Measurements from ENCODE around the gene FAM177A1. TPM values are rescaled to one million over a fixed set of nuclear protein-coding genes. Genes with fewer than 3 reads are reported as not detected.

The FAM177A1 gene
- total RNA-seq, 2 donors from 2014 or later = 58.1 to 61.8 TPM

DNA sequence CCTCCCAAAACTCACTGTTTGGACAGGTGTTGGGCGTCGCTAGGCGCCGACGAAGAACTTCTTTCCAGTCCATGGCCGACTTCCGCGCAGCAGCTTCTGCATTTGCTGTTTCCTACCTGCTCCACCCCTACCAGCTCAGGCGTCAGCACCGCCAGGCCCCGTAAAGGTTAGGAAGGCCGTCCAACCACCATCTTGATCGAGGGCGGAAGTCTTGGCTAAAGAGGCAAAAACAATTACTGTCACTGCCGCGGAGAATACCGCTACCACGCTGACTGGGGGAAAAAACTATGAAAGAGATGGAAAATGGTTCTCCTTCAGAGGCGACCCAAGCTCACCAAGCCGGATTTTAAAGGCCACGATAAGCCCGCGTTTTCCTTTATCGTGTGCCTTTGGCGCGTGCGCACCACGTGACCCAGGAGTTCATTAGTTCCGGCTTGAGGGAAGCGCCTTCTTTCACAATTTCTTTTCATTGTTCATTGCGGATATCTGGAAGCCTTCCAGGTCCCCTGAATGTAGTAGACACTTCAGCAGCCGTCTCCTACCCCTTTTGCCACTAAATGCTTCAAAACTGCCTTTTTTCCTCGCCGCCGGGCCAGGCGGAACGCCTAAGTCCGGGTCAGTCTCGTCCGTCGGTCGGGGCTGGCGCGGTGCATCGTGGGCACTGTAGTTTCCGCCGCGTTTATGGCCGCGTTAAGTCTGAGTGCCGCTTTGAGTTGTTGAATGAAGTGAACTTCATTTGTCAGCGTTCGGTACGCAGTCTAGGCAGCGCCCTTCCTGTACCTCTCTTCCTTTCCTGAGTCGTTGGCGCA lies 76.0 kb downstream of the FAM177A1 start, which contains the start of the genes PPP2R3C and PRORP:
PPP2R3C (minus strand) TSS at position 104 of the 809 bp plus-strand sequence; CDS start at position 73, 31 bp downstream.
PRORP (plus strand) TSS at position 666 of the 809 bp plus-strand sequence. CDS start 694 bp downstream, outside the sequence.
- Histone ChIP-seq H3K27me3 (no peaks in the 10 kb centered on the region), H3K4me3 (peak within 1 kb of the TSS; percentile 65 to 73), H3K9me3 (no peaks in the 10 kb centered on the region), H3K36me3 (no peaks in the 10 kb centered on the region), H3K27ac (peak within 1 kb of the TSS; percentile 94), H3K4me1 (peaks cover 0 to 20% of the 10 kb centered on the region in 2 donors)
- TF ChIP-seq, protein P1, sequence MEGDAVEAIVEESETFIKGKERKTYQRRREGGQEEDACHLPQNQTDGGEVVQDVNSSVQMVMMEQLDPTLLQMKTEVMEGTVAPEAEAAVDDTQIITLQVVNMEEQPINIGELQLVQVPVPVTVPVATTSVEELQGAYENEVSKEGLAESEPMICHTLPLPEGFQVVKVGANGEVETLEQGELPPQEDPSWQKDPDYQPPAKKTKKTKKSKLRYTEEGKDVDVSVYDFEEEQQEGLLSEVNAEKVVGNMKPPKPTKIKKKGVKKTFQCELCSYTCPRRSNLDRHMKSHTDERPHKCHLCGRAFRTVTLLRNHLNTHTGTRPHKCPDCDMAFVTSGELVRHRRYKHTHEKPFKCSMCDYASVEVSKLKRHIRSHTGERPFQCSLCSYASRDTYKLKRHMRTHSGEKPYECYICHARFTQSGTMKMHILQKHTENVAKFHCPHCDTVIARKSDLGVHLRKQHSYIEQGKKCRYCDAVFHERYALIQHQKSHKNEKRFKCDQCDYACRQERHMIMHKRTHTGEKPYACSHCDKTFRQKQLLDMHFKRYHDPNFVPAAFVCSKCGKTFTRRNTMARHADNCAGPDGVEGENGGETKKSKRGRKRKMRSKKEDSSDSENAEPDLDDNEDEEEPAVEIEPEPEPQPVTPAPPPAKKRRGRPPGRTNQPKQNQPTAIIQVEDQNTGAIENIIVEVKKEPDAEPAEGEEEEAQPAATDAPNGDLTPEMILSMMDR (IDR thresholded peaks at IDR 0.05) = no peak
- DNase-seq (ENCODE audit: low spot score) = peak; percentile 92

DNA sequence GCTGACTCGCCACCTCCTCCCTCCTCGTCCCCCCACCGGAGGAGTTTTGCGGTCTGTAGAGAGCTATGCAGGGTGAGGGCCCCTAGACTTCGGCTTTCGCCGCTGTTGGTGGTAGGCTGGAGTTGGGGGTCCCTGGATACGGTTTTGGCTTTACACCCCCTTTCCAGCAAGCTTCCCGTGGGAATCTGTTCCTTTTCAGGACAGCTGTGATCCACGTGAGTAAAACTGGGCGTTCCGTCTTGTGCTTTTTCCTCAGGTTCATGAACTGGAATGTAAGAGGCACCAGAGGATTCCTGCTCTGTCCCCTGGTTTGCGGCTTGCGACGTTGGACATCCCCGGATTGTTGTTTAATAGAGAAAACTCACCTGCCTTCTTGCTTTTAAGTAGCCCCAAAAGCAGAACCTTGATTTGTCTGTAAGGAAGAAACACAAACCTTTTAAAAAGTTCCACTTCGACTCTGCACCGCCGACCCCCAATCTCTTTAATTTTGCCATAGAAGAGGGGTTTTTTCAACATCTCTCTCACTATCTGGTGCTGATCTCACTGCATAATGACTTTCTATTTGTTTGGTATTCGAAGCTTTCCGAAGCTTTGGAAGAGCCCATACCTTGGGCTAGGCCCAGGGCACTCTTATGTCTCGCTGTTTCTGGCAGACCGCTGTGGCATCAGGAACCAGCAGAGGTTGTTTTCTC lies 76.8 kb downstream of the FAM177A1 start:
- DNase-seq (ENCODE audit: low spot score) = no peak
- Histone ChIP-seq H3K27me3 (no peaks in the 10 kb centered on the region), H3K36me3 (no peaks in the 10 kb centered on the region), H3K27ac (peak overlapping the region; percentile 94), H3K4me1 (peaks cover 0 to 20% of the 10 kb centered on the region in 2 donors), H3K4me3 (peak overlapping the region; percentile 65 to 73), H3K9me3 (no peaks in the 10 kb centered on the region)
- TF ChIP-seq, protein P1 (IDR thresholded peaks at IDR 0.05) = no peak

DNA sequence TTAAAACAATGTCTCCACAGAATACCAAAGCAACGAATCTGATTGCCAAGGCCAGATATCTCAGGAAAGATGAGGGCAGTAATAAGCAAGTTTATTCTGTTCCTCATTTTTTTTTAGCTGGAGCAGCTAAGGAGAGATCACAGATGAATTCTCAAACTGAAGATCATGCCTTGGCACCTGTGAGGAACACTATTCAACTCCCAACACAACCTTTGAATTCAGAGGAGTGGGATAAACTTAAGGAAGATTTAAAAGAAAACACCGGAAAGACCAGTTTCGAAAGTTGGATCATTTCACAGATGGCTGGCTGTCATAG lies 77.3 kb downstream of the FAM177A1 start:
- H3K27ac ChIP-seq = peak overlapping the region; percentile 94
- H3K4me3 ChIP-seq = peak overlapping the region; percentile 65 to 73
- H3K9me3 ChIP-seq = no peaks in the 10 kb centered on the region
- H3K27me3 ChIP-seq = no peaks in the 10 kb centered on the region
- H3K36me3 ChIP-seq = no peaks in the 10 kb centered on the region
- TF ChIP-seq, protein P1 (IDR thresholded peaks at IDR 0.05) = no peak
- no peak for DNase-seq (ENCODE audit: low spot score)
- H3K4me1 ChIP-seq = peaks cover 0 to 20% of the 10 kb centered on the region in 2 donors

DNA sequence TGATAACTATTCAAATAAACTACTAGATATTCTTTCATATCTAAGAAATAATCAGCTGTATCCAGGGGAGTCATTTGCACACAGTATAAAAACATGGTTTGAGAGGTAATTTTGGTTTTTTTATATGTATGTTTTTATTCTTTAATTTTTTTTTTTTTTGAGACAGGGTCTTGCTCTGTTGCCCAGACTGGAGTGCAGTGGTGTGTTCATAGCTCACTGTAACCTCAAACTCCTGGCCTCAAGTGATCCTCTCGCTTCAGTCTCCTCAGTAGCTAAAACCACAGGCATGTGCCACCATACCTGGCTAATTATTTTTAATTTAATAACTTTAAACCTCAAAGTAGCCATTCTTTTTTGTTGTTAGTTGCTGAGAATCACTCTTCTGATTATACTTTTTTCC lies 78.1 kb downstream of the FAM177A1 start:
- peaks cover 0 to 20% of the 10 kb centered on the region in 2 donors for H3K4me1 ChIP-seq
- TF ChIP-seq, protein P1 (IDR thresholded peaks at IDR 0.05) = no peak
- H3K27ac ChIP-seq = no peak overlapping the region
- H3K9me3 ChIP-seq = no peaks in the 10 kb centered on the region
- no peak for DNase-seq (ENCODE audit: low spot score)
- no peaks in the 10 kb centered on the region for H3K36me3 ChIP-seq
- H3K4me3 ChIP-seq = no peak overlapping the region
- H3K27me3 ChIP-seq = no peaks in the 10 kb centered on the region

Other genes starting within 250 kb of the FAM177A1 start
- 10 to 100 TPM in 1 of 2 donors, 1 to 10 TPM in 1; 3.4 to 11.8 TPM for gene BAZ1A, start 170.9 kb upstream of the FAM177A1 start, total RNA-seq
- 10 to 100 TPM; 29.8 to 33.3 TPM for gene SRP54, start 63.3 kb upstream of the FAM177A1 start, total RNA-seq
- 10 to 100 TPM; 14.7 to 27.8 TPM for gene PPP2R3C, start 75.7 kb downstream of the FAM177A1 start, total RNA-seq
- 10 to 100 TPM; 12.6 to 21.5 TPM for gene PRORP, start 76.3 kb downstream of the FAM177A1 start, total RNA-seq
- 100 to 1,000 TPM; 143 to 191 TPM for gene PSMA6, start 246.1 kb downstream of the FAM177A1 start, total RNA-seq

Measured in right atrium auricular region (tissue), 2 donors.